HG03469 (cell line): ENCODE results near the gene CHD3.

ENCODE experiments used
- ATAC-seq: cut with Tn5 transposase; IDR thresholded peaks from one replicate; pipeline ENCODE4 v1.9.1; 2021; ENCODE audit warnings: mild to moderate bottlenecking, moderate library complexity, moderate number of reproducible peaks; ENCODE audit not compliant: unreplicated experiment

CHD3 gene

DNA sequence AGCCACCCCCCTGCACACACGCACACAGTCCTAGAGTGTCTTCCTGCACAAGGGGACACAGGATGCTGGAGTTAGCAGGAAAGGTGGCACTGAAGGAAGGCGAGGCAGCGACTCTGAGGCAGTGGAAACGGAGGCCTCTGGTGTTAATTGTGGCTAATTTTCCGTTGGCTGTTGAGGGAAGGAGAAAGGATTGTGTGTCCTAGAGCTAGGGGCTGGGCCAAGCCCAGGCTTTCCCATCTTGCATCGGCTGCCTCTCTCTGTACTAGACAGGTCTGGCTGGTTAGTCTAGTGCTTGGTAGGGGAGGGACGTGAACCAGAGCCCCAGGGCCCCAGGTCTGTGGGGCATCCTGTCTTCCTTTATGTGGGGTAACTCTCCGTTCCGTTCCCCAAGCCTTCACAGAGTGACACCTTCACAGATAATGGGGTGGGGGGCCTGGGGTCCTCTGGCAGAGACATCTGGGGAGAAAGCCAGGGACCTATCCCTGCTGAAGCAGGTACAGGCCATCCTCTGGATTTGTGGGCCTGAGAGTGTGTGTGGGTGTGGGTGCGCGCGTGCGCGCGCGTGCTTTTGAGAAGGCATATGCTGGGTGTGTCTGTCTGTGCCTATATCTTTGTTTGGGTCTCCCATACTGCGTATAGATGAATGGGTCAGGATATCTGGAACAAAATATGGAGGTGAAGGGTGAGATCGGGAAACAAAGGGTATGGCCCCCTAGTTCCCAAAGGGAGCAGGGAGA is at the start of gene CHD3:
TSS of gene CHD3 (plus strand) at position 606 of the 737 bp plus-strand sequence. CDS start 212 bp downstream, outside the sequence.
- ATAC-seq, result no peak

DNA sequence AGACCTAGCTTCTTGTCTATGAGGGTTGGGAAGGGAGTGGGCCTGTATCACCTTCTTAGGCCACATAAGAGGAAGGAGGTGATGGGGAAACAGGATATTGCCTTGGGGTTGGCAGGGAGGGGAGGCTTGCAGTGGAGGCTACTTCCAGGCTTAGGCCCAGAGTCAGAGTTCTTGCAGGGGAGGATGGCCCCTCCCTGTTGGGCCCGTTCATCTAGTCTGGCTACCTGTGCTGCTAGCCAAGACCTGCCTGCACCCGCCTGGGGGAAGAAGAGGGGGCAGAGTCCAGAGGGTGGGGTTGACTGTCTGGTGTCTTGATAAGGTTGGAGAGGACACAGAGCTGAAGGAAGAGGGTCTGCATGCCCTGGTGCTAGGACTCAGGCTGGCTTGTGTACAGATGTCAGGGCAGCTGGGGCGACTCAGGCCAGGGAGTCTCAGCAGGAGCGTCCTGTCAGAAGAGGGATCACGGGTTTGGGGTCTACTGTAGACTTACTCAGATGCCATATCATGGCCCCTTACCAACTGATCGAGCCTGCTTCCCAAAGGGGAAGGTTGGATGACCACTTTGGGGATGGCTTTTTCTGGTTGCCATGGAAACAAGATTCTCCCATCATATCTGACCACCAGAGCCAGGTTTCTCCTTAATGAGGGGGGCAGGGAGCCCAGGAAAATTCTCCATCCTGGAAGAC is 49.3 kb upstream of the CHD3 start:
- ATAC-seq, result no peak

DNA sequence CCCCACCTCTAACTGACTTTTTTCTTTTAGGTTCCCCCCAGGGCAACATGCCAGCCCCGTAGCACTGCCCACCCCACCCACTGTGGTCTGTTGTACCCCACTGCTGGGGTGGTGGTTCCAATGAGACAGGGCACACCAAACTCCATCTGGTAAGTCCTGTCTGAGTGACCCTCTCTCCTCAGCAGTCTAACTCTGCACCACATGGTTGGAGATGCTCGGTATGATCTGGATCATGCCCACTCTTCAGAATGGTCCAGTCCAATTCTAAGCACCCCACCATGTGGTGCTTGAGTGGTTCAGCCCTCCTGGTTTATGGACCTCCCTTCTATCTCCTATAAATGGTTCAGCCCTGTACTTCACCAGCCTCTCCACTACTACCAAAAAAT is 48.7 kb upstream of the CHD3 start:
- ATAC-seq, result no peak

DNA sequence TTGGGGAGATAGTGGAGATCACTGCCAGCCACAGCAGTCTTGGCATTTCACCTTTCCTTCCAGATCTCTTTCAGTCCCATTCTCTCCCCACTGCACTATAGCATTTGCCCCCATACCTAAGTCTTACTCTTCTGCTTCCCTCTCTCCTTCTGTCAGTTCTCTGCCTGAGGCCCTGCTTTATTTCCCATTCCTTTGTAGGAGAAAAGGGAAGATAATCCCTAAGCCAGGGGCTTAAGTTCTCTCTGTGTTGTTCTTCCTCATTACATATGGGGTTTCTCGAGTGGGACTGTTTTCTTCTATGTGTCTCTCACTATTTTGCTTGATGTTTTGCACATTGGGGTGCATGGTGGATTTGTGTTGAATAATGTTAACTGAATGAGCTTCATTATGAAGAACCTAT is 48.1 kb upstream of the CHD3 start:
- no peak for ATAC-seq

- no peak for ATAC-seq
Measured at GRCh38 chr17:7840875-7841274, 47.7 kb upstream of the CHD3 start.

- ATAC-seq, result peak; percentile 0
Measured at GRCh38 chr17:7841396-7841914, 47.1 kb upstream of the CHD3 start.

DNA sequence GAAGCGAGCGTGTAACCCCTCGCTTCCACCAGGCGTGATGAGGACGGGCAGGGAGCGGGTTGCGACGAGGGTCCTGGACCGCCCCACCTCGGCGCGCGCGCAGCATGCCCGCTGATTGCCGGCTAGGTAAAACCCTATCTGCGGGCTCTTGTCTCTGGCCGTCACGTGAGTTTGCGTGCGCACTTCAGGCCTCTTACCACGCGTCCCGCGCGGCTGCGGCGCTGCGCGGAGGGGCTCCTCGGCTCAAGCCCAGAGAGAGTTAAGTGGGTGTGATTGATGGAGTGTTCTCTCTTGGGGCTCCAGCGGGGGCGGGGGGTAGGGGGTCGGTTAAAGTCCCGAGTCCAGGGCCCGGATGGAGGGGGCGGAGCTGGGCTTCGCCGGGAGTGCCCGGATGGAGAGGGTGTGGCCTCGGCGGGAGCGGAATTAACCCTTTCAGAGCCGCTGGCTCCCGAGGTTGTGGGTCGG is 46.6 kb upstream of the CHD3 start:
- peak; percentile 11 for ATAC-seq

GRCh38 chr17:7842380-7843256 is 46.0 kb upstream of the CHD3 start:
- peak; percentile 19 for ATAC-seq

GRCh38 chr17:7843257-7843535 is 45.4 kb upstream of the CHD3 start:
- no peak for ATAC-seq

DNA sequence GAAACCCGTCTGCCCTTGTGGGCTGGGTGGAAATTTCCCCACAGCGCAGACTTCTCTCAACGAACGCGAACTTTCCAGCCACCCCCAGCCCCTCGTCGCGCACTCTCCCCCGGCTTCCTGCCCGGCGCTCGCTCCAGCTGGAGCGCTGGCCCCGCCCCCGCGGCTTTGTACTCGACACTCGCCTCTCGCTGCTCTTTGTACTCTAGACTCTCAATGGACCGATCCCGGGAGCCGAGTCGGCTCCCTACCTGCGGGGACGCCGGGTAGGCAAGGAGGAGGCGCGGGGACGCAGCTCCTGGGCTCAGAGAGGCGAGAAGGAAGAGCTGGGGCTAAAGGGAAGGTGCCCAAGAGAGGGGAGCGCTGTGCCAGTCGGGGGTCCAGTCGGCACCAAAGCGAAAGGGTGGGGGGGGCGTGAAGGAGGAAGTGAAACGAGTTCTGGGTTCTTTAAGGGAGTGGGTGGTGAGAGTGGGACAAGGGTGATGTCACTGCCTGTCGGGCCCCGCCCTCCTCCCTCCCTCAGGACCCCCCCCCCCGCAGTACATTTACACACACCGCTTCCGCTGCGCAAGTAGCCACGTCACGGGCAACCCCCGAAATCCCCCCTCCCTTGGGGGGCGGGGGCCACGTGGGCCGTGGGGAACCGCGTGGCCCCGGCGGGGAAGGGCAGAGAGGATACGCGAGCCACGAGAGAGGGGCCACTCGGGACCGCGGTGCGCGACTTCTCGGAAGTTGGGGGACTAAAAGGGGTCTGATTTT is 44.9 kb upstream of the CHD3 start:
- ATAC-seq, result no peak

DNA sequence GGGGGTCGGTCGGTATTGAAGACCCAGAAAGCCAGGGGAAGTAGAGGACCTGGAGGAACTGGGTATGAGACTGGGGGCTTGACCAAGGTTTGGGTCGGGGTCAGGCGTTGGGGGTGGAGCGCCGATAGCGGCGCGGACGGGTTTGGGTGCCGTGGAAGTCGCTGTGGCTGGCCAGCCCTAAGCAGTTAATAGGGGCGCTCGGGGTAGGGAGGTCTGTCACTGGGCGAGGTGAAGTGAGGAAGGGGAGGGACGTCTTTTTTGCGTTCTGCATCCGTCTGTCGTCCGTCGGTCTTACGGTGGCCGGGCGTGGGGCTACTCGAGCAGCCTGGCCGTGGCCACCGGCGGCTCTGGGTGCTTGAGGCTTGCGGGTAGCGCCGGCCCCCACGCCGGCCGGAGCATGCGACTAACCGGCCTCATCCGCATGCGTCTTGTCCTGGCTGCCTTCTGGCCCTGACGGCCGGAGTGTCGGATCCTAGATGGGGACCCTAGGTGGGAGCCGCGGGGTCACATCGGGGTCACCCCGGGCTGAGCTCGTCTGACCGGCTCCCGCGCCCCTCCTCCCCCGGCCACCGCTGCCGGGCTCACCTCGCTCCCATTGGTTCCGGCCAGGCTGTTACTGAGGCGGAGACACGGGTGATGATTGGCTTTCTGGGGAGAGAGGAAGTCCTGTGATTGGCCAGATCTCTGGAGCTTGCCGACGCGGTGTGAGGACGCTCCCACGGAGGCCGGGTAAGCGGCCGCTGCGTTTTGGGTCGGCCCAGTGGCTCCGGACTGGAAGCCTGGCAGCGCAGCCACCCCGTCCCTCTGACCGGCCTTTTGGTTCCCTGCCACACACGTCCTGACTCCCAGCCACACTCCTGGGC is 44.1 kb upstream of the CHD3 start:
- peak; percentile 28 for ATAC-seq

DNA sequence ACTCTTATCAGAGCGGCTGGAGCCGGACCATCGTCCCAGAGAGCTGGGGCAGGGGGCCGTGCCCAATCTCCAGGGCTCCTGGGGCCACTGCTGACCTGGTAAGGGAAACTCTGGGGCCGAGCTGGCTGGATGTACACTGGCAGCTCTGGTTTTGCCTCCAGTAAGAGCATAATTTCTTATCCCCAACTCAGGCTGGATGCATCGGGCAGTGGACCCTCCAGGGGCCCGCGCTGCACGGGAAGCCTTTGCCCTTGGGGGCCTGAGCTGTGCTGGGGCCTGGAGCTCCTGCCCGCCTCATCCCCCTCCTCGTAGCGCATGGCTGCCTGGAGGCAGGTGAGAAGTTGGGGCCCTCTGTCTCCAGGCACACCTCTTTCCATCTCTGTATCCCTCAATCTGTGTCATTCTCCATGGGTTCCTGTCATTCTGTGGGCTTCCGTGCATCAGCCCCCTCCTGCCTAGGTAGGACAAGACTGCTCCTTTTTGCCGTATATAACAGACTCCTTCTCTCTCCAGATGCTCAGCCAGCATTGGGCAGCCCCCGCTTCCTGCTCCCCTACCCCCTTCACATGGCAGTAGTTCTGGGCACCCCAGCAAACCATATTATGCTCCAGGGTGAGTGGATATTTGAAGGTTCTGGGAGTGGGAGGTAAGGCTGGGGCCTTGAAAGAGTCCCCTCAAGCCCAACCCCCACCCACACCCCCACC is 43.1 kb upstream of the CHD3 start:
- ATAC-seq, result no peak

GRCh38 chr17:7846063-7846735 is 42.4 kb upstream of the CHD3 start:
- ATAC-seq, result no peak

GRCh38 chr17:7846765-7847661 is 41.6 kb upstream of the CHD3 start:
- ATAC-seq, result no peak

DNA sequence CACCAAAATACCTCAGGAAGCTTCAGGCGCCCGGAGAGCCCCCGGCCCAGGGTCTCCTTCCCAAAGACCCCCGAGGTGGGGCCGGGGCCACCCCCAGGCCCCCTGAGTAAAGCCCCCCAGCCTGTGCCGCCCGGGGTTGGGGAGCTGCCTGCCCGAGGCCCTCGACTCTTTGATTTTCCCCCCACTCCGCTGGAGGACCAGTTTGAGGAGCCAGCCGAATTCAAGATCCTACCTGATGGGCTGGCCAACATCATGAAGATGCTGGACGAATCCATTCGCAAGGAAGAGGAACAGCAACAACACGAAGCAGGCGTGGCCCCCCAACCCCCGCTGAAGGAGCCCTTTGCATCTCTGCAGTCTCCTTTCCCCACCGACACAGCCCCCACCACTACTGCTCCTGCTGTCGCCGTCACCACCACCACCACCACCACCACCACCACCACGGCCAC is 40.4 kb upstream of the CHD3 start:
- no peak for ATAC-seq

DNA sequence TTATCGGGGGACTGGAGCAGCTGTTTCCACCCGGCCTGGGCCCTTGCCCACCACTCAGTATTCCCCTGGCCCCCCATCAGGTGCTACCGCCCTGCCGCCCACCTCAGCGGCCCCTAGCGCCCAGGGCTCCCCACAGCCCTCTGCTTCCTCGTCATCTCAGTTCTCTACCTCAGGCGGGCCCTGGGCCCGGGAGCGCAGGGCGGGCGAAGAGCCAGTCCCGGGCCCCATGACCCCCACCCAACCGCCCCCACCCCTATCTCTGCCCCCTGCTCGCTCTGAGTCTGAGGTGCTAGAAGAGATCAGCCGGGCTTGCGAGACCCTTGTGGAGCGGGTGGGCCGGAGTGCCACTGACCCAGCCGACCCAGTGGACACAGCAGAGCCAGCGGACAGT is 39.9 kb upstream of the CHD3 start:
- ATAC-seq, result no peak

DNA sequence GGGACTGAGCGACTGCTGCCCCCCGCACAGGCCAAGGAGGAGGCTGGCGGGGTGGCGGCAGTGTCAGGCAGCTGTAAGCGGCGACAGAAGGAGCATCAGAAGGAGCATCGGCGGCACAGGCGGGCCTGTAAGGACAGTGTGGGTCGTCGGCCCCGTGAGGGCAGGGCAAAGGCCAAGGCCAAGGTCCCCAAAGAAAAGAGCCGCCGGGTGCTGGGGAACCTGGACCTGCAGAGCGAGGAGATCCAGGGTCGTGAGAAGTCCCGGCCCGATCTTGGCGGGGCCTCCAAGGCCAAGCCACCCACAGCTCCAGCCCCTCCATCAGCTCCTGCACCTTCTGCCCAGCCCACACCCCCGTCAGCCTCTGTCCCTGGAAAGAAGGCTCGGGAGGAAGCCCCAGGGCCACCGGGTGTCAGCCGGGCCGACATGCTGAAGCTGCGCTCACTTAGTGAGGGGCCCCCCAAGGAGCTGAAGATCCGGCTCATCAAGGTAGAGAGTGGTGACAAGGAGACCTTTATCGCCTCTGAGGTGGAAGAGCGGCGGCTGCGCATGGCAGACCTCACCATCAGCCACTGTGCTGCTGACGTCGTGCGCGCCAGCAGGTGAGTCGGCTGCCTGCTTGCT is 39.3 kb upstream of the CHD3 start:
- ATAC-seq, result no peak
